H9 (cell line): ENCODE results near the gene GARNL3. TPM values are rescaled to one million over a fixed set of nuclear protein-coding genes. Genes with fewer than 3 reads are reported as not detected.

Source experiments
- DNase-seq: peaks from one replicate; pipeline ENCODE4 v3.0.0-alpha.2; 2017
- H2AFZ ChIP-seq: one replicate; pipeline ENCODE4 v1.6.1; 2013; ENCODE audit warnings: mild to moderate bottlenecking, low read length, control low read depth, moderate library complexity
- H2AK5ac ChIP-seq: 2 replicates; pipeline ENCODE4 v1.6.1; 2013; ENCODE audit warnings: low read length, control low read depth, mixed read lengths; ENCODE audit not compliant: insufficient read length
- H2BK120ac ChIP-seq: one replicate; pipeline ENCODE4 v1.6.1; 2013; ENCODE audit warnings: low read depth, mild to moderate bottlenecking, low read length, control low read depth, inconsistent platforms; ENCODE audit not compliant: poor library complexity, severe bottlenecking
- H2BK12ac ChIP-seq: 2 replicates; pipeline ENCODE4 v1.6.1; 2013; ENCODE audit warnings: low read length, control low read depth, mixed read lengths, low read depth; ENCODE audit not compliant: insufficient read length
- H2BK15ac ChIP-seq: 2 replicates; pipeline ENCODE4 v1.6.1; 2013; ENCODE audit warnings: low read depth, low read length, control low read depth
- H2BK20ac ChIP-seq: one replicate; pipeline ENCODE4 v1.6.1; 2013; ENCODE audit warnings: low read depth, mild to moderate bottlenecking, low read length, control low read depth, inconsistent platforms; ENCODE audit not compliant: poor library complexity, severe bottlenecking
- H2BK5ac ChIP-seq: 2 replicates; pipeline ENCODE4 v1.6.1; 2013; ENCODE audit warnings: low read length, control low read depth, mixed read lengths; ENCODE audit not compliant: insufficient read length
- H3K14ac ChIP-seq: 2 replicates; pipeline ENCODE4 v1.6.1; 2013; ENCODE audit warnings: low read length, control low read depth; ENCODE audit not compliant: insufficient read depth
- H3K18ac ChIP-seq: 2 replicates; pipeline ENCODE4 v1.6.1; 2013; ENCODE audit warnings: low read depth, mild to moderate bottlenecking, mixed read lengths, low read length, control low read depth; ENCODE audit not compliant: insufficient read length
- H3K23ac ChIP-seq: 2 replicates; pipeline ENCODE4 v1.6.1; 2013; ENCODE audit warnings: low read length, control low read depth, mixed read lengths, low read depth; ENCODE audit not compliant: insufficient read length
- H3K23me2 ChIP-seq: 2 replicates; pipeline ENCODE4 v1.6.1; 2013; ENCODE audit warnings: low read depth, mild to moderate bottlenecking, mixed read lengths, low read length, control low read depth; ENCODE audit not compliant: insufficient read length, poor library complexity, severe bottlenecking
- H3K27ac ChIP-seq: 2 replicates; pipeline ENCODE4 v1.5.1; 2013; ENCODE audit warnings: low read length, control low read depth, mixed read lengths, low read depth; ENCODE audit not compliant: insufficient read length
- H3K27me3 ChIP-seq: 2 replicates; pipeline ENCODE4 v1.6.1; 2013; ENCODE audit warnings: low read length, control low read depth, inconsistent platforms; ENCODE audit not compliant: insufficient read depth
- H3K4ac ChIP-seq: 2 replicates; pipeline ENCODE4 v1.6.1; 2013; ENCODE audit warnings: low read depth, mild to moderate bottlenecking, control low read depth, inconsistent platforms, low read length, moderate library complexity
- H3K4me1 ChIP-seq: 2 replicates; pipeline ENCODE4 v1.6.1; 2013; ENCODE audit warnings: low read length, control low read depth, inconsistent platforms; ENCODE audit not compliant: insufficient read depth
- H3K4me2 ChIP-seq: 2 replicates; pipeline ENCODE4 v1.6.1; 2013; ENCODE audit warnings: low read length, control low read depth, mixed read lengths; ENCODE audit not compliant: insufficient read length, insufficient read depth
- H3K56ac ChIP-seq: 2 replicates; pipeline ENCODE4 v1.6.1; 2013; ENCODE audit warnings: low read depth, mild to moderate bottlenecking, mixed read lengths, low read length, control low read depth; ENCODE audit not compliant: insufficient read length
- H3K79me1 ChIP-seq: 2 replicates; pipeline ENCODE4 v1.6.1; 2013; ENCODE audit warnings: low read depth, mild to moderate bottlenecking, moderate library complexity, low read length, control low read depth, inconsistent platforms; ENCODE audit not compliant: insufficient read depth, poor library complexity, severe bottlenecking
- H3K79me2 ChIP-seq: 2 replicates; pipeline ENCODE4 v1.6.1; 2013; ENCODE audit warnings: low read length, control low read depth, inconsistent platforms; ENCODE audit not compliant: insufficient read depth
- H3K9ac ChIP-seq: 2 replicates; pipeline ENCODE4 v1.6.1; 2013; ENCODE audit warnings: low read length, control low read depth, mixed read lengths; ENCODE audit not compliant: insufficient read length; ENCODE audit errors: extremely low read depth
- H3K9me3 ChIP-seq: one replicate; pipeline ENCODE4 v1.6.1; 2013; ENCODE audit warnings: low read depth, low read length, inconsistent platforms; ENCODE audit not compliant: control insufficient read depth
- H3T11ph ChIP-seq: one replicate; pipeline ENCODE4 v1.6.1; 2013; ENCODE audit warnings: mild to moderate bottlenecking, low read length, control low read depth, inconsistent platforms
- H4K20me1 ChIP-seq: one replicate; pipeline ENCODE4 v1.6.1; 2013; ENCODE audit not compliant: control insufficient read depth, insufficient read length, insufficient read depth
- H4K5ac ChIP-seq: 2 replicates; pipeline ENCODE4 v1.6.1; 2013; ENCODE audit warnings: low read depth, mild to moderate bottlenecking, mixed read lengths, low read length, control low read depth; ENCODE audit not compliant: insufficient read length
- H4K8ac ChIP-seq: replicated peaks from 2 replicates; pipeline ENCODE4 v1.6.1; 2013; ENCODE audit warnings: low read length, control low read depth, mixed read lengths, low read depth; ENCODE audit not compliant: insufficient read length
- H4K91ac ChIP-seq: 2 replicates; pipeline ENCODE4 v1.6.1; 2013; ENCODE audit warnings: low read depth, mild to moderate bottlenecking, moderate library complexity, mixed read lengths, low read length, control low read depth; ENCODE audit not compliant: insufficient read length
- H3K27ac Mint-ChIP-seq, 3 experiments: 2 replicates in 2 of 3; 3 replicates in 1 of 3; pipeline ENCODE4 v1.8.0; 2020 to 2021; ENCODE audit warnings: mixed read lengths in 3 of 3, mild to moderate bottlenecking in 1 of 3, moderate library complexity in 1 of 3
- H3K27me3 Mint-ChIP-seq: 2 replicates; pipeline ENCODE4 v1.8.0; 2021; ENCODE audit warnings: low read depth, mild to moderate bottlenecking, moderate library complexity, mixed read lengths
- H3K36me3 Mint-ChIP-seq, 3 experiments: 2 replicates in 2 of 3; 3 replicates in 1 of 3; pipeline ENCODE4 v1.8.0; 2020 to 2021; ENCODE audit warnings: low read depth in 3 of 3, mixed read lengths in 3 of 3; ENCODE audit not compliant: insufficient read depth in 1 of 3
- H3K4me1 Mint-ChIP-seq, 2 experiments: 2 replicates each; pipeline ENCODE4 v1.8.0; 2020; ENCODE audit warnings: mixed read lengths in 2 of 2
- H3K4me3 Mint-ChIP-seq, 2 experiments: 2 replicates in 1 of 2; 3 replicates in 1 of 2; pipeline ENCODE4 v1.8.0; 2020 to 2021; ENCODE audit warnings: mild to moderate bottlenecking in 2 of 2, mixed read lengths in 2 of 2, moderate library complexity in 1 of 2
- H3K9me3 Mint-ChIP-seq, 2 experiments: 2 replicates in 1 of 2; 3 replicates in 1 of 2; pipeline ENCODE4 v1.8.0; 2020; ENCODE audit warnings: mild to moderate bottlenecking in 2 of 2, mixed read lengths in 2 of 2, moderate library complexity in 1 of 2
- WGBS: extraction: QIAGEN DNeasy Blood & Tissue Kit; methylation state at CpG from one replicate; pipeline ENCODE4 v1.1.7; 2013; ENCODE audit warnings: missing lambda C conversion rate, low lambda C conversion rate, mixed read lengths; ENCODE audit not compliant: insufficient read length; ENCODE audit errors: extremely low coverage; 5-methylcytosine and 5-hydroxymethylcytosine counted together
- total RNA-seq: library from RNA; stranded (reverse); gene quantifications from 2 replicates; pipeline ENCODE4 v1.2.1, GENCODE V29; 2021
- TF ChIP-seq, protein P1 (sequence below): fragments of 200-600 bp; sonication (generic); conservative IDR thresholded peaks from 3 replicates; pipeline ENCODE4 v1.8.0; 2021; ENCODE audit warnings: antibody characterized with exemption, mild to moderate bottlenecking

GARNL3 gene
- total RNA-seq, 1 experiment from 2014 or later, result 8.7 TPM

GRCh38 chr9:127305838-127306226, 41.3 kb downstream of the GARNL3 start:
- no peak overlapping the region for H3K4ac ChIP-seq
- H3K56ac ChIP-seq, result no peak overlapping the region
- H2BK15ac ChIP-seq, result no peak overlapping the region
- H3K9ac ChIP-seq, result no peak overlapping the region
- H2BK12ac ChIP-seq, result no peak overlapping the region
- H3K23me2 ChIP-seq, result no peaks in the 10 kb centered on the region
- H3K79me2 ChIP-seq, result no peaks in the 10 kb centered on the region
- no peak overlapping the region for H2BK5ac ChIP-seq
- no peak overlapping the region for H2BK120ac ChIP-seq
- TF ChIP-seq, protein P1, sequence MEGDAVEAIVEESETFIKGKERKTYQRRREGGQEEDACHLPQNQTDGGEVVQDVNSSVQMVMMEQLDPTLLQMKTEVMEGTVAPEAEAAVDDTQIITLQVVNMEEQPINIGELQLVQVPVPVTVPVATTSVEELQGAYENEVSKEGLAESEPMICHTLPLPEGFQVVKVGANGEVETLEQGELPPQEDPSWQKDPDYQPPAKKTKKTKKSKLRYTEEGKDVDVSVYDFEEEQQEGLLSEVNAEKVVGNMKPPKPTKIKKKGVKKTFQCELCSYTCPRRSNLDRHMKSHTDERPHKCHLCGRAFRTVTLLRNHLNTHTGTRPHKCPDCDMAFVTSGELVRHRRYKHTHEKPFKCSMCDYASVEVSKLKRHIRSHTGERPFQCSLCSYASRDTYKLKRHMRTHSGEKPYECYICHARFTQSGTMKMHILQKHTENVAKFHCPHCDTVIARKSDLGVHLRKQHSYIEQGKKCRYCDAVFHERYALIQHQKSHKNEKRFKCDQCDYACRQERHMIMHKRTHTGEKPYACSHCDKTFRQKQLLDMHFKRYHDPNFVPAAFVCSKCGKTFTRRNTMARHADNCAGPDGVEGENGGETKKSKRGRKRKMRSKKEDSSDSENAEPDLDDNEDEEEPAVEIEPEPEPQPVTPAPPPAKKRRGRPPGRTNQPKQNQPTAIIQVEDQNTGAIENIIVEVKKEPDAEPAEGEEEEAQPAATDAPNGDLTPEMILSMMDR, result peak; percentile 44; the same call in 2 of the 3 replicates
- H2AFZ ChIP-seq, result no peak overlapping the region
- Mint-ChIP-seq H3K27me3 (no peaks in the 10 kb centered on the region), H3K4me3 (no peak overlapping the region), H3K36me3 (no peaks in the 10 kb centered on the region), H3K4me1 (peaks cover 4 to 7% of the 10 kb centered on the region in 2 experiments), H3K9me3 (no peaks in the 10 kb centered on the region), H3K27ac (no peak overlapping the region)
- H2AK5ac ChIP-seq, result no peak overlapping the region
- H3K14ac ChIP-seq, result no peak overlapping the region
- no CpG with 5 or more reads among the region's 4 CpGs for WGBS
- H4K20me1 ChIP-seq, result no peaks in the 10 kb centered on the region
- no peak overlapping the region for H2BK20ac ChIP-seq
- H3K27me3 ChIP-seq, result no peaks in the 10 kb centered on the region
- no peak overlapping the region for H3K27ac ChIP-seq
- DNase-seq, result peak; percentile 43
- H3K18ac ChIP-seq, result no peak overlapping the region
- H4K5ac ChIP-seq, result no peak overlapping the region
- no peak overlapping the region for H4K8ac ChIP-seq
- no peak overlapping the region for H3T11ph ChIP-seq
- no peak overlapping the region for H4K91ac ChIP-seq
- no peak overlapping the region for H3K4me2 ChIP-seq
- H3K79me1 ChIP-seq, result no peaks in the 10 kb centered on the region
- H3K9me3 ChIP-seq, result no peaks in the 10 kb centered on the region
- no peak overlapping the region for H3K23ac ChIP-seq
- H3K4me1 ChIP-seq, result no peaks in the 10 kb centered on the region
